ENCODE data around the gene INSR.
"Not testable (repeated sequence)": the region's sequence is repeated elsewhere in the genome, so short reads cannot be mapped to it uniquely, and the experiment has no call there.

INSR gene

GRCh38 chr19:7227149-7227548 is 67.1 kb downstream of the INSR start:
- not testable (repeated sequence) for H3K36me3 Mint-ChIP-seq (ENCODE audit: low read depth); H3K27me3 Mint-ChIP-seq (ENCODE audit: low read depth); H3K9me3 Mint-ChIP-seq; H3K4me1 Mint-ChIP-seq (ENCODE audit: low read depth); H3K4me3 Mint-ChIP-seq; H3K27ac Mint-ChIP-seq

GRCh38 chr19:7226739-7227138 is 67.5 kb downstream of the INSR start:
- Mint-ChIP-seq H3K27me3 (ENCODE audit: low read depth) (no peaks in the 10 kb centered on the region), H3K4me3 (no peak overlapping the region), H3K9me3 (no peaks in the 10 kb centered on the region), H3K4me1 (ENCODE audit: low read depth) (no peaks in the 10 kb centered on the region), H3K27ac (no peak overlapping the region), H3K36me3 (ENCODE audit: low read depth) (no peaks in the 10 kb centered on the region)

- no peaks in the 10 kb centered on the region for H3K4me1 Mint-ChIP-seq (ENCODE audit: low read depth)
- H3K4me3 Mint-ChIP-seq, result no peak overlapping the region
- no peaks in the 10 kb centered on the region for H3K27me3 Mint-ChIP-seq (ENCODE audit: low read depth)
- no peaks in the 10 kb centered on the region for H3K9me3 Mint-ChIP-seq
- H3K27ac Mint-ChIP-seq, result no peak overlapping the region
- H3K36me3 Mint-ChIP-seq (ENCODE audit: low read depth), result no peaks in the 10 kb centered on the region
Measured at GRCh38 chr19:7225741-7226140, 68.5 kb downstream of the INSR start.

GRCh38 chr19:7224995-7225394 is 69.2 kb downstream of the INSR start:
- Mint-ChIP-seq H3K36me3 (ENCODE audit: low read depth) (no peaks in the 10 kb centered on the region), H3K4me1 (ENCODE audit: low read depth) (no peaks in the 10 kb centered on the region), H3K9me3 (no peaks in the 10 kb centered on the region), H3K4me3 (no peak overlapping the region), H3K27me3 (ENCODE audit: low read depth) (no peaks in the 10 kb centered on the region), H3K27ac (no peak overlapping the region)

- Mint-ChIP-seq H3K27me3 (ENCODE audit: low read depth) (no peaks in the 10 kb centered on the region), H3K27ac (no peak overlapping the region), H3K9me3 (no peaks in the 10 kb centered on the region), H3K4me3 (no peak overlapping the region), H3K36me3 (ENCODE audit: low read depth) (no peaks in the 10 kb centered on the region), H3K4me1 (ENCODE audit: low read depth) (no peaks in the 10 kb centered on the region)
Measured at GRCh38 chr19:7224209-7224686, 70.0 kb downstream of the INSR start.

- Mint-ChIP-seq H3K9me3 (no peaks in the 10 kb centered on the region), H3K36me3 (ENCODE audit: low read depth) (no peaks in the 10 kb centered on the region), H3K27ac (no peak overlapping the region), H3K4me1 (ENCODE audit: low read depth) (no peaks in the 10 kb centered on the region), H3K4me3 (no peak overlapping the region), H3K27me3 (ENCODE audit: low read depth) (no peaks in the 10 kb centered on the region)
Measured at GRCh38 chr19:7223429-7223828, 70.8 kb downstream of the INSR start.

- Mint-ChIP-seq H3K4me1 (ENCODE audit: low read depth) (no peaks in the 10 kb centered on the region), H3K9me3 (no peaks in the 10 kb centered on the region), H3K27me3 (ENCODE audit: low read depth) (no peaks in the 10 kb centered on the region), H3K36me3 (ENCODE audit: low read depth) (no peaks in the 10 kb centered on the region), H3K27ac (no peak overlapping the region), H3K4me3 (no peak overlapping the region)
Measured at GRCh38 chr19:7219056-7219455, 75.2 kb downstream of the INSR start.

GRCh38 chr19:7217861-7218260 is 76.4 kb downstream of the INSR start:
- Mint-ChIP-seq H3K36me3 (ENCODE audit: low read depth) (no peaks in the 10 kb centered on the region), H3K4me3 (no peak overlapping the region)

GRCh38 chr19:7216373-7216902 is 77.8 kb downstream of the INSR start:
- Mint-ChIP-seq H3K27me3 (ENCODE audit: low read depth) (no peaks in the 10 kb centered on the region), H3K4me1 (ENCODE audit: low read depth) (no peaks in the 10 kb centered on the region), H3K4me3 (no peak overlapping the region), H3K9me3 (no peaks in the 10 kb centered on the region), H3K36me3 (ENCODE audit: low read depth) (no peaks in the 10 kb centered on the region), H3K27ac (no peak overlapping the region)

More at GRCh38 chr19:7217861-7218260, 76.4 kb downstream of the INSR start:
- H3K27me3 Mint-ChIP-seq (ENCODE audit: low read depth), result no peaks in the 10 kb centered on the region
- H3K4me1 Mint-ChIP-seq (ENCODE audit: low read depth), result no peaks in the 10 kb centered on the region
- no peaks in the 10 kb centered on the region for H3K9me3 Mint-ChIP-seq
- no peak overlapping the region for H3K27ac Mint-ChIP-seq

- H3K27ac Mint-ChIP-seq, result no peak overlapping the region
- no peaks in the 10 kb centered on the region for H3K27me3 Mint-ChIP-seq (ENCODE audit: low read depth)
- H3K9me3 Mint-ChIP-seq, result no peaks in the 10 kb centered on the region
- no peak overlapping the region for H3K4me3 Mint-ChIP-seq
- no peaks in the 10 kb centered on the region for H3K4me1 Mint-ChIP-seq (ENCODE audit: low read depth)
- no peaks in the 10 kb centered on the region for H3K36me3 Mint-ChIP-seq (ENCODE audit: low read depth)
Measured at GRCh38 chr19:7215176-7215575, 79.0 kb downstream of the INSR start.

GRCh38 chr19:7214324-7215089 is 79.7 kb downstream of the INSR start:
- H3K27ac Mint-ChIP-seq, result no peak overlapping the region
- no peaks in the 10 kb centered on the region for H3K9me3 Mint-ChIP-seq
- H3K36me3 Mint-ChIP-seq (ENCODE audit: low read depth), result no peaks in the 10 kb centered on the region
- no peaks in the 10 kb centered on the region for H3K27me3 Mint-ChIP-seq (ENCODE audit: low read depth)
- no peak overlapping the region for H3K4me3 Mint-ChIP-seq
- no peaks in the 10 kb centered on the region for H3K4me1 Mint-ChIP-seq (ENCODE audit: low read depth)

GRCh38 chr19:7213628-7214323 is 80.4 kb downstream of the INSR start:
- no peaks in the 10 kb centered on the region for H3K4me1 Mint-ChIP-seq (ENCODE audit: low read depth)
- no peaks in the 10 kb centered on the region for H3K9me3 Mint-ChIP-seq
- no peak overlapping the region for H3K4me3 Mint-ChIP-seq
- no peaks in the 10 kb centered on the region for H3K27me3 Mint-ChIP-seq (ENCODE audit: low read depth)
- no peak overlapping the region for H3K27ac Mint-ChIP-seq
- no peaks in the 10 kb centered on the region for H3K36me3 Mint-ChIP-seq (ENCODE audit: low read depth)

- Mint-ChIP-seq H3K27me3 (ENCODE audit: low read depth) (no peaks in the 10 kb centered on the region), H3K36me3 (ENCODE audit: low read depth) (no peaks in the 10 kb centered on the region), H3K27ac (no peak overlapping the region), H3K9me3 (peaks cover 5% of the 10 kb centered on the region), H3K4me1 (ENCODE audit: low read depth) (peaks cover 7% of the 10 kb centered on the region), H3K4me3 (no peak overlapping the region)
Measured at GRCh38 chr19:7211191-7211951, 82.8 kb downstream of the INSR start.

GRCh38 chr19:7210359-7210758 is 83.9 kb downstream of the INSR start:
- Mint-ChIP-seq H3K4me3 (no peak overlapping the region), H3K4me1 (ENCODE audit: low read depth) (peaks cover 7% of the 10 kb centered on the region), H3K36me3 (ENCODE audit: low read depth) (no peaks in the 10 kb centered on the region), H3K9me3 (peaks cover 5% of the 10 kb centered on the region), H3K27me3 (ENCODE audit: low read depth) (no peaks in the 10 kb centered on the region), H3K27ac (no peak overlapping the region)

Measured in T-helper 1 cell treated with Interleukin-12 subunit alpha and Interleukin-12 subunit beta and Interleukin-4 antibody, amounts not matched to agents 30 μg/mL and 1 μg/mL, for 36 hours (primary cell).